ENCODE measurements around the gene PLPP1. TPM values are rescaled to one million over a fixed set of nuclear protein-coding genes. Genes with fewer than 3 reads are reported as not detected.

PLPP1 gene
- total RNA-seq, 1 donor from 2014 or later: 73.7 TPM

DNA sequence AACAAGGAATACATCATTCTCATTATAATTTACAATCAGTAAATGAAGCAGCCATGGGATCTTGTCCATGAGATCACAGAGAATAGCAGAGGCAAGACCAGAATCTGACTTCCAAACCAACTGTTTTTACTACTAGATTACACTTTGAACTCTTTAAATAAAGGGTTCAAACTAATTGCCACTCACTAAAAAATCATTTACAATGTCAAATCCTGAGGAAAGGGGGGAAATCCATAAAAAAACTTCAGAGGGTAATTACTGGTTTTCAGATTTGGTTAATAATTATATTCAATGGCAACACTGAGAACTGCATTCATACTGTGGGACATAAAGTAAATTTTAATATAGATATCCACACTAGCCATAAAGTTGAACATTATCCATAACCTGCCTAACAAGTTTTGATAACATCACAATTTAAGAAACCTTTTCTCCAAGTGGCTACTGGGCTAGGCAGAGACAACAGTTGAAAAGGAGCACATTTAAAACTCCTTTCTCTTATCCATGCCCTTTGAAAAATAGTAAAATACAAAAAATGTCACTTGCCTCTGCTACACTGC, 15.9 kb downstream of the PLPP1 start:
- TF ChIP-seq, protein P1, sequence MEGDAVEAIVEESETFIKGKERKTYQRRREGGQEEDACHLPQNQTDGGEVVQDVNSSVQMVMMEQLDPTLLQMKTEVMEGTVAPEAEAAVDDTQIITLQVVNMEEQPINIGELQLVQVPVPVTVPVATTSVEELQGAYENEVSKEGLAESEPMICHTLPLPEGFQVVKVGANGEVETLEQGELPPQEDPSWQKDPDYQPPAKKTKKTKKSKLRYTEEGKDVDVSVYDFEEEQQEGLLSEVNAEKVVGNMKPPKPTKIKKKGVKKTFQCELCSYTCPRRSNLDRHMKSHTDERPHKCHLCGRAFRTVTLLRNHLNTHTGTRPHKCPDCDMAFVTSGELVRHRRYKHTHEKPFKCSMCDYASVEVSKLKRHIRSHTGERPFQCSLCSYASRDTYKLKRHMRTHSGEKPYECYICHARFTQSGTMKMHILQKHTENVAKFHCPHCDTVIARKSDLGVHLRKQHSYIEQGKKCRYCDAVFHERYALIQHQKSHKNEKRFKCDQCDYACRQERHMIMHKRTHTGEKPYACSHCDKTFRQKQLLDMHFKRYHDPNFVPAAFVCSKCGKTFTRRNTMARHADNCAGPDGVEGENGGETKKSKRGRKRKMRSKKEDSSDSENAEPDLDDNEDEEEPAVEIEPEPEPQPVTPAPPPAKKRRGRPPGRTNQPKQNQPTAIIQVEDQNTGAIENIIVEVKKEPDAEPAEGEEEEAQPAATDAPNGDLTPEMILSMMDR (IDR thresholded peaks at IDR 0.05): no peak
- peaks cover 33% of the 10 kb centered on the region for H3K4me1 Mint-ChIP-seq (ENCODE audit: low read depth)
- H3K9me3 Mint-ChIP-seq (ENCODE audit: low read depth): no peaks in the 10 kb centered on the region
- no peak overlapping the region for H3K27ac Mint-ChIP-seq (ENCODE audit: unreplicated experiment)
- no peak for DNase-seq (ENCODE audit: low spot score)
- no peak overlapping the region for H3K4me3 Mint-ChIP-seq (ENCODE audit: unreplicated experiment)
- no peaks in the 10 kb centered on the region for H3K27me3 Mint-ChIP-seq (ENCODE audit: low read depth)
- peaks cover 1% of the 10 kb centered on the region for H3K36me3 Mint-ChIP-seq (ENCODE audit: low read depth)

DNA sequence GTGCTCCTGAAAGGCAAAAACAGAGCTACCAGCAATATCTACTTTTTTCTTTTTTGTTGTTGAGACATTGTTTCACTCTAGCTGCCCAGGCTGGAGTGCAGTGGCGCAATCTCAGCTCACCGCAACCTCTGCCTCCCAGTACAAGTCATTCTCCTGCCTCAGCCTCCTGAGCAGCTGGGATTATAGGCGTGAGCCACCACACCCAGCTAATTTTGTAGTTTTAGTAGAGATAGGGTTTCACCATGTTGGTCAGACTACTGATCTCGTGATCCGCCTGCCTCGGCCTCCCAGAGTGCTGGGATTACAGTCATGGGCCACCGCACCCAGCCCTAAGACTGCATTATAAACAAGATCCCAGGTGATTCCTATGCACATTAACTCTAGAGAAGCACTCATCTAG, 17.0 kb downstream of the PLPP1 start:
- H3K27ac Mint-ChIP-seq (ENCODE audit: unreplicated experiment): no peak overlapping the region
- DNase-seq (ENCODE audit: low spot score): no peak
- H3K9me3 Mint-ChIP-seq (ENCODE audit: low read depth): no peaks in the 10 kb centered on the region
- no peaks in the 10 kb centered on the region for H3K27me3 Mint-ChIP-seq (ENCODE audit: low read depth)
- H3K4me3 Mint-ChIP-seq (ENCODE audit: unreplicated experiment): no peak overlapping the region
- peaks cover 1% of the 10 kb centered on the region for H3K36me3 Mint-ChIP-seq (ENCODE audit: low read depth)
- H3K4me1 Mint-ChIP-seq (ENCODE audit: low read depth): peaks cover 26% of the 10 kb centered on the region
- TF ChIP-seq, protein P1 (IDR thresholded peaks at IDR 0.05): no peak

DNA sequence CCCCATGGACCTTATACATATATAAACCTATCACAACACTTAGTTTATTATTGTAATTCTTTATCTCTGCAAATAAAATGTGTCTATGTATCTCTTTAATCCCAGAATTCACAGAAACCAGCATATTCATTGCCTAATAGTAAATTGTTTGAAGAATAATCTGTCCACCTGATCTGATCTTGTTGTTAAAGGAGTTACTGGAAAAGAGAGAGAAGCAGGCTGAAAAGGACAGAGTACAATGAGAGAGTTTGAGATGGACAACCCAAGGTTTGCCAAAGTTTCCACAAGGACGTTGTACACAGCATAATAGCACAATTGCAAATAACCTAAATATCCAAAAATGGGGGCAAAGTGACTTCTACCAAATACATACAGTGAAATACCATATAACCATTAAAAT, 23.8 kb downstream of the PLPP1 start:
- Mint-ChIP-seq H3K9me3 (ENCODE audit: low read depth) (no peaks in the 10 kb centered on the region), H3K27me3 (ENCODE audit: low read depth) (no peaks in the 10 kb centered on the region), H3K4me1 (ENCODE audit: low read depth) (peaks cover 42% of the 10 kb centered on the region), H3K27ac (ENCODE audit: unreplicated experiment) (no peak overlapping the region), H3K36me3 (ENCODE audit: low read depth) (peaks cover 1% of the 10 kb centered on the region), H3K4me3 (ENCODE audit: unreplicated experiment) (no peak overlapping the region)
- TF ChIP-seq, protein P1 (IDR thresholded peaks at IDR 0.05): no peak
- no peak for DNase-seq (ENCODE audit: low spot score)

DNA sequence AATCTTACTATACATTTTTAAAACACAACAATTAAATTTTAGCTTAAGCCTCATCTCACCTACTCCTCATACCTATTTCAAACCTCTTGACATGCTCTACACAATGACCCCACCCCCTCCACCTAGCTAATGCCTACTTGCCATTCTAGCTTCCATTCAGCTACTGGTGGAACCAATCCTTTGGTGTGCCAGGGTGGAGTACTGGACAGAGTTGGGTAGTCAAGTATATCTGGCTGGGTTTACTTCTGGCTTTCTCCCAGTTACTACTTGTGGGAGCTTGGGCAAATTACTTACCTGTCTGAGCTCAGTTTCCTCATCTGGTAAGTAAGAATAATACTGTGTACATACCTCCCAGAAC, 24.3 kb downstream of the PLPP1 start:
- no peak for DNase-seq (ENCODE audit: low spot score)
- H3K27ac Mint-ChIP-seq (ENCODE audit: unreplicated experiment): no peak overlapping the region
- no peaks in the 10 kb centered on the region for H3K27me3 Mint-ChIP-seq (ENCODE audit: low read depth)
- no peaks in the 10 kb centered on the region for H3K9me3 Mint-ChIP-seq (ENCODE audit: low read depth)
- H3K36me3 Mint-ChIP-seq (ENCODE audit: low read depth): peaks cover 1% of the 10 kb centered on the region
- TF ChIP-seq, protein P1 (IDR thresholded peaks at IDR 0.05): no peak
- no peak overlapping the region for H3K4me3 Mint-ChIP-seq (ENCODE audit: unreplicated experiment)
- H3K4me1 Mint-ChIP-seq (ENCODE audit: low read depth): peaks cover 44% of the 10 kb centered on the region

DNA sequence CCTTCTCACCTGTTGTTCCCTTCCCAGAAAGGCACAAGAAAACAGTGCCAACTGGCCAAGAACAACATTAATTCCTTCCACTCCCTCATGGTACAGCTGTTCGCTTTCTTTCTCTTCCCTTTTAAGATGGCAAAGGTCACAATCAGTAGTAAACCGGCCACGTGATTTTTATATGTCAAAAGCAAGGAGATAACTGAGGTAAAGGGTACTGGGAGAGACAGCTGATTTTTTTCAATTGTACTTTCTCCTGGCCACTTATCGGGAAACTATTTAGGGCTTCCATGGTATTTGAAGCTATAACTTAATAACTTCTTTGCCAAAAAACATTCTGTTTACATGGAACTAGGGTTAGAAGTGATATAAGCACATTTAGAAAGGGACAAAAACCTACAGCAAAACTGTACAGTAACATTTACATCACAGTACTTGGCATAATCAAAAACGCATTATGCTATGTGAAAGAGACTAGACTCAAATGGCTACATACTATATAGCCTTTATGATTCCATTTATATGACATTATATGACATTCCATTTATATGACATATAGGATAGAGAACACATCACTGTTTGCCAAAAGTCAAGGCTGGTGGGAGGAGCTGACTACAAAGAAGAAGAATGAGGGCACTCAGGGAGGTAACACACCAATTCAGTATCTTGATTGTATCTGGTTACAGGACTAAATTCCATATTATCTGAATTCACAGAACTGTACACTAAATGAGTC, 24.8 kb downstream of the PLPP1 start:
- no peaks in the 10 kb centered on the region for H3K27me3 Mint-ChIP-seq (ENCODE audit: low read depth)
- TF ChIP-seq, protein P1 (IDR thresholded peaks at IDR 0.05): no peak

More for the DNA sequence above, 24.8 kb downstream of the PLPP1 start:
- Mint-ChIP-seq H3K36me3 (ENCODE audit: low read depth) (peaks cover 1% of the 10 kb centered on the region), H3K4me3 (ENCODE audit: unreplicated experiment) (no peak overlapping the region), H3K27ac (ENCODE audit: unreplicated experiment) (peak overlapping the region; percentile 52), H3K9me3 (ENCODE audit: low read depth) (no peaks in the 10 kb centered on the region), H3K4me1 (ENCODE audit: low read depth) (peaks cover 46% of the 10 kb centered on the region)
- no peak for DNase-seq (ENCODE audit: low spot score)
